ENCODE results near the gene CPNE4.

Gene CPNE4

DNA sequence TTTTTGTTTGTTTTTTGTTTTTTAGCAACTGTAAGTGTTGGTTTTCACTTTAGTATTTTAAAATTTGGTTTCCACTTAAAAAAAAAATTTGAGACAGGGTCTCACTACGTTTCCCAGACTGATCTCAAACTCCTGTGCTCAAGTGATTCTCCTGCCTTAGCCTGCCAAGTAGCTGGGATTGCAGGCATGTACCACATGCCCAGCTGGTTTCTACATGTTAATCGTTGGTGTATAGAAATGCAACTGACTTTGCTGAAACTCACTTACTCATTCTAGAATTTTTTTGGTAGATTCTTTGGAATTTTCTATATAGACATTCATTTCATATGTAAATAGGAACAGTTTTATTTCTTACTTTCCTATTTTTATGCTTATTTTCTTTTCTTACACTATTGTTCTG is 287.3 kb downstream of the CPNE4 start:
- Mint-ChIP-seq H3K4me1 (ENCODE audit: low read depth) (no peaks in the 10 kb centered on the region), H3K27me3 (peaks cover 23% of the 10 kb centered on the region), H3K36me3 (ENCODE audit: low read depth) (no peaks in the 10 kb centered on the region), H3K4me3 (no peak overlapping the region), H3K27ac (no peak overlapping the region), H3K9me3 (no peaks in the 10 kb centered on the region)

GRCh38 chr3:131744765-131745164 is 290.0 kb downstream of the CPNE4 start:
- Mint-ChIP-seq H3K4me3 (no peak overlapping the region), H3K27me3 (peaks cover 7% of the 10 kb centered on the region), H3K9me3 (no peaks in the 10 kb centered on the region), H3K36me3 (ENCODE audit: low read depth) (no peaks in the 10 kb centered on the region), H3K4me1 (ENCODE audit: low read depth) (no peaks in the 10 kb centered on the region), H3K27ac (no peak overlapping the region)

- Mint-ChIP-seq H3K9me3 (no peaks in the 10 kb centered on the region), H3K4me3 (no peak overlapping the region), H3K27ac (no peak overlapping the region), H3K4me1 (ENCODE audit: low read depth) (no peaks in the 10 kb centered on the region), H3K36me3 (ENCODE audit: low read depth) (no peaks in the 10 kb centered on the region), H3K27me3 (peaks cover 7% of the 10 kb centered on the region)
Measured at GRCh38 chr3:131743126-131743525, 291.7 kb downstream of the CPNE4 start.

GRCh38 chr3:131739211-131739610 is 295.6 kb downstream of the CPNE4 start:
- Mint-ChIP-seq H3K4me1 (ENCODE audit: low read depth) (no peaks in the 10 kb centered on the region), H3K4me3 (no peak overlapping the region), H3K27me3 (peaks cover 10% of the 10 kb centered on the region), H3K27ac (no peak overlapping the region), H3K36me3 (ENCODE audit: low read depth) (no peaks in the 10 kb centered on the region), H3K9me3 (no peaks in the 10 kb centered on the region)

GRCh38 chr3:131738095-131738494 is 296.7 kb downstream of the CPNE4 start:
- no peak overlapping the region for H3K4me3 Mint-ChIP-seq
- peaks cover 13% of the 10 kb centered on the region for H3K27me3 Mint-ChIP-seq
- no peaks in the 10 kb centered on the region for H3K36me3 Mint-ChIP-seq (ENCODE audit: low read depth)
- no peaks in the 10 kb centered on the region for H3K9me3 Mint-ChIP-seq
- no peaks in the 10 kb centered on the region for H3K4me1 Mint-ChIP-seq (ENCODE audit: low read depth)
- H3K27ac Mint-ChIP-seq = no peak overlapping the region

- H3K27me3 Mint-ChIP-seq = peaks cover 10% of the 10 kb centered on the region
- H3K4me1 Mint-ChIP-seq (ENCODE audit: low read depth) = peaks cover 15% of the 10 kb centered on the region
- no peaks in the 10 kb centered on the region for H3K36me3 Mint-ChIP-seq (ENCODE audit: low read depth)
- no peak overlapping the region for H3K4me3 Mint-ChIP-seq
- H3K27ac Mint-ChIP-seq = no peak overlapping the region
- H3K9me3 Mint-ChIP-seq = no peaks in the 10 kb centered on the region
Measured at GRCh38 chr3:131735544-131735943, 299.3 kb downstream of the CPNE4 start.

DNA sequence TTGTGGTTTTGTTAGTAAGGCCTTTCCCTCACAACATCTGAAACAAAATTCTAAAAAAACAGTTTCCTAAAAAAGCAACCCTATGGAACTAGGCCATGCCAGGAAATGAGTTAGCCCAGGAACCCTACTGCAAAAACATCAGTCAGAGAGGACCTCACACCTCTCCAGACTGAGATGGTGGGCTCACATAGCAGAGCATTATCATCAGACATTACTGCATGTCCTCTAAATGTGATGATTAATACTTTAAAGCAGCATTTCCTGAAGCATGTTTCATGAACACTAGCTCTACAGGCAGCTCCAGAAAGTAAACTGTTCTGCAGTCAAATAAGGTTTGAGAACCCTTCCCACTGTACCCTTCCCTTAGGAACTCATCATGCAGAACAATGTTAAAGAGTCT is 299.7 kb downstream of the CPNE4 start:
- H3K27ac Mint-ChIP-seq = no peak overlapping the region
- no peaks in the 10 kb centered on the region for H3K36me3 Mint-ChIP-seq (ENCODE audit: low read depth)
- no peak overlapping the region for H3K4me3 Mint-ChIP-seq
- no peaks in the 10 kb centered on the region for H3K9me3 Mint-ChIP-seq
- H3K27me3 Mint-ChIP-seq = peaks cover 10% of the 10 kb centered on the region
- H3K4me1 Mint-ChIP-seq (ENCODE audit: low read depth) = peaks cover 18% of the 10 kb centered on the region

DNA sequence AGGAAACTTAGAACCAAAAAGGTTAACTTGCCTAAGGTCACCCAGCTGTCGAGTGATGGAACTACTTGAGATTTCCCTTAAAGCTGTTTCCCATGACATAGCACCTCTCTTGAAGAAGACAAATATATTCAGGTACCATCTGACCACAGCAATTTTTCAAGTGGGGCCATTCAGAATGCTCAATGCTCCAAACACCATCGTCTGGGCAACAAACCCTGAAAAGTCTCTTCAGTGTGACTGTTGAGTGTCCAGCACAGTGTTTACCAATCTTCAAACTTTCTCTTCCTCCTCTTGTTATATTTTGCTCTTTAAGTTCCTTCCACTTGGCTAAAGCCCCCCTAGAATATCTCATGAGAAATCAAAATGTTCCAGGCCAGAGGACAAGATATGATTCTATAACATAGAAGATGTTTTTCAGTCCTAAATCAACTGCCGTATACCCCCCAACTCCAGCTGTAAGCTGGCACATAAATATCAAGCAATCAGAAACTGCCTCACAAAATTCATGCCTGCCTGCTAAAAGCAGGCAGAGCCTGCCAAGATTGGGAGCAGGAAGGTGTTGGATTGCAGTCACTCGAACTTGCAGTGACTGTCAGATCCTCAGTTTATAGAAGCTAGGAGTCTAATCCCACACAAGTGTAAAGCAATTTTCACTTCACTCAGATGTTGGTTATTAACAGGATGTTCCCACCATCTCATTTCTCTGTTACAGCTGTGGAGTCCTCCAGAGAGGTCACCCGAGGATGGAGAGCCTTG is 301.6 kb downstream of the CPNE4 start:
- Mint-ChIP-seq H3K4me3 (no peak overlapping the region), H3K9me3 (no peaks in the 10 kb centered on the region), H3K27ac (no peak overlapping the region), H3K27me3 (peaks cover 9% of the 10 kb centered on the region), H3K36me3 (ENCODE audit: low read depth) (no peaks in the 10 kb centered on the region), H3K4me1 (ENCODE audit: low read depth) (peaks cover 18% of the 10 kb centered on the region)

DNA sequence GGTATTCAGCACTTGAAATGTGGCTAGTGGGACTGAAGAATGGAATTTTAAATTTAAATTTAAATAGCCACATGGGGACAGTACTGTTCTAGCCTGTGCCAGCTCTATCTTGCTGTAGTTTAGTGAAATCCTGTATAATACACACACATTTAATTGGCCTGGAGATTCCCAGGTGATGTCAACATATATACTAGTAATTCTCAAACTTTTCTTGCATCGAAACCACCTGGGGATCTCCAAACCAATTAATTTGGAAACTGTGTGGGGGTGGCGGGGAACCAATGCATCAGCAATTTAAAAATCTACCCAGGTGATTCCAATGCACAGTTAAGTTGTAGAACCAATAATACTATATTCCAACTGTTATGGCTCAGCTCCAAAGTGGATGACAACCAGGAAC is 303.1 kb downstream of the CPNE4 start:
- no peaks in the 10 kb centered on the region for H3K9me3 Mint-ChIP-seq
- no peak overlapping the region for H3K27ac Mint-ChIP-seq
- no peaks in the 10 kb centered on the region for H3K36me3 Mint-ChIP-seq (ENCODE audit: low read depth)
- peaks cover 9% of the 10 kb centered on the region for H3K27me3 Mint-ChIP-seq
- H3K4me1 Mint-ChIP-seq (ENCODE audit: low read depth) = peaks cover 18% of the 10 kb centered on the region
- no peak overlapping the region for H3K4me3 Mint-ChIP-seq

DNA sequence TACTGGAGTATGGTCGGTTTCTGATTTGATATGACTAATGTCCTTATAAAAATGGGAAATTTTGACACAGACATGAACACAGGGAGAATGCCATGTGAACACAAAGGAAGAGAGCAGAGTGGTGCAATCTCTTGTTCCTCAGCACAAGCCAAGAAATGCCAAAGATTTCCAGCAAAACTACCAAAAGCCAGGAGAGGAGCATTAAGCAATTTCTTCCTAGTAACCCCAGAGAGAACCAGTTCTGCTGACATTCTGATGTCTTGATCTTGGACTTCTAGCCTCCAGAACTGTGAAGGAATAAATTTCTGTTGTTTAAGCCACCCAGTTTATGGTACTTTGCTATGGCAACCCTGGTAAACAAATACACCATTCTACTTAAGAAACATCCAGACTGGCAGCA is 304.2 kb downstream of the CPNE4 start:
- Mint-ChIP-seq H3K27ac (no peak overlapping the region), H3K4me3 (no peak overlapping the region), H3K36me3 (ENCODE audit: low read depth) (no peaks in the 10 kb centered on the region), H3K9me3 (no peaks in the 10 kb centered on the region), H3K4me1 (ENCODE audit: low read depth) (peaks cover 18% of the 10 kb centered on the region), H3K27me3 (peaks cover 9% of the 10 kb centered on the region)

- no peak overlapping the region for H3K4me3 Mint-ChIP-seq
- no peak overlapping the region for H3K27ac Mint-ChIP-seq
- H3K9me3 Mint-ChIP-seq = no peaks in the 10 kb centered on the region
- H3K4me1 Mint-ChIP-seq (ENCODE audit: low read depth) = peaks cover 18% of the 10 kb centered on the region
- H3K27me3 Mint-ChIP-seq = peaks cover 9% of the 10 kb centered on the region
- H3K36me3 Mint-ChIP-seq (ENCODE audit: low read depth) = no peaks in the 10 kb centered on the region
Measured at GRCh38 chr3:131729643-131730017, 305.2 kb downstream of the CPNE4 start.

- H3K36me3 Mint-ChIP-seq (ENCODE audit: low read depth) = no peaks in the 10 kb centered on the region
- peaks cover 18% of the 10 kb centered on the region for H3K4me1 Mint-ChIP-seq (ENCODE audit: low read depth)
- H3K27ac Mint-ChIP-seq = no peak overlapping the region
- no peaks in the 10 kb centered on the region for H3K9me3 Mint-ChIP-seq
- no peak overlapping the region for H3K4me3 Mint-ChIP-seq
- peaks cover 8% of the 10 kb centered on the region for H3K27me3 Mint-ChIP-seq
Measured at GRCh38 chr3:131728898-131729642, 305.7 kb downstream of the CPNE4 start.

DNA sequence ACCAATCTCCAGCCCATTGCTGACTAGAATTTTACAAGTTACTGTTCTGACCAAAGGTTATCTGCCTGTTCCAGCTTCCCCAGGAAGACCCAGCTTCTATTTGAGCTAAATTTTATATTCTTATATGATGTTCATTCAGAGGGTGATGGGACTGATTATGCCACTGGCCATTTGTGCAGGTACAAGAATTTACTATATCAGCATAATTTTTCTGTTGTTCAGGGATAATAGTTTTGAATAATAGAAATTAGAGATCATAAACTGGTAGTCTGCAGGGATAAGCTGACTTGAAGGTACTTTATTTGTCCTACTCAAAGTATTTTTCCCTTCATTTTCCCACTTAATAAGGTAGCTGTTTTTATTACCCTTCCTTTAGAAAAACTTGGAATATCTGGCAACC is 309.4 kb downstream of the CPNE4 start:
- Mint-ChIP-seq H3K9me3 (no peaks in the 10 kb centered on the region), H3K27me3 (peaks cover 21% of the 10 kb centered on the region), H3K4me3 (no peak overlapping the region), H3K27ac (no peak overlapping the region), H3K36me3 (ENCODE audit: low read depth) (no peaks in the 10 kb centered on the region), H3K4me1 (ENCODE audit: low read depth) (peaks cover 2% of the 10 kb centered on the region)

DNA sequence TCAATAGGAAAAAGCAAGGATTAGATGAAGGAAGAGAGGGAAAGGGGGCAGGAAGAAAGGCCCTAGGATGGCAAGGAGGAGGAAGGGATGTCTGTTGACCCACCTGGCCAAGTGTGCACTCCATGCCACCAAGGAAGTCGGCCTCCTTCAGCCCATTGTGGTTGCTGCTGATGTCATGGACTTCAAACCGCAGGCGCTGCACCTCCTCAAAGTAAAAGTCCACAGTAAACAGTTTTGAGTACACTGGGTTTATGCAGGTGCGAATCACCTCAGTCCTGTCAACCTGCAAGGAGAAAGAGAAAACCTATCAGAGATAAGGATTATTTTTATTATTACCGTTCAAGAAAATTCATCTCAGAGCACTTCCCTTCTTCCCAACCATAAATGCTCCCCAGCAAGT is 311.5 kb downstream of the CPNE4 start:
- H3K4me1 Mint-ChIP-seq (ENCODE audit: low read depth) = no peaks in the 10 kb centered on the region
- peaks cover 18% of the 10 kb centered on the region for H3K27me3 Mint-ChIP-seq
- H3K9me3 Mint-ChIP-seq = no peaks in the 10 kb centered on the region
- H3K4me3 Mint-ChIP-seq = no peak overlapping the region
- H3K27ac Mint-ChIP-seq = no peak overlapping the region
- no peaks in the 10 kb centered on the region for H3K36me3 Mint-ChIP-seq (ENCODE audit: low read depth)

DNA sequence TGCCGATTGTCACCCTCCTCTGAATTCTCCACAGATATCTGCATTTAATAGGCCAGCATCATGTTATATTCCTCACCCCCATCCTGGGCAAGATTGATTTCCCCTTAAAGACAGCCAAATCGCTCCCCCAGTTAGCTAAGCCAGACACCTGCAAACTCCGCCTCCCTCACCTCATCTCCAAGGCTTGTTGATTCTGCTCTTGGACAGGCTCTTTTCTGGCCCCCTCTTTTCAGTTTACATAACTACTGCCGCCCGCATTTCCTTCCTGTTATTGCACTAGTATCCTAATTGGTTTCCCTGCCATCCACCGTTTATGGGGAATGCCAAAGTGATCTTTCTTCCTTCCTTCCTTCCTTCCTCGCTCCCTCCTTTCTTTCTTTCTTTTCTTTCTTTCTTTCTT is 317.3 kb downstream of the CPNE4 start:
- no peak overlapping the region for H3K27ac Mint-ChIP-seq
- no peak overlapping the region for H3K4me3 Mint-ChIP-seq
- H3K36me3 Mint-ChIP-seq (ENCODE audit: low read depth) = no peaks in the 10 kb centered on the region
- H3K4me1 Mint-ChIP-seq (ENCODE audit: low read depth) = no peaks in the 10 kb centered on the region
- peaks cover 2% of the 10 kb centered on the region for H3K27me3 Mint-ChIP-seq
- no peaks in the 10 kb centered on the region for H3K9me3 Mint-ChIP-seq

DNA sequence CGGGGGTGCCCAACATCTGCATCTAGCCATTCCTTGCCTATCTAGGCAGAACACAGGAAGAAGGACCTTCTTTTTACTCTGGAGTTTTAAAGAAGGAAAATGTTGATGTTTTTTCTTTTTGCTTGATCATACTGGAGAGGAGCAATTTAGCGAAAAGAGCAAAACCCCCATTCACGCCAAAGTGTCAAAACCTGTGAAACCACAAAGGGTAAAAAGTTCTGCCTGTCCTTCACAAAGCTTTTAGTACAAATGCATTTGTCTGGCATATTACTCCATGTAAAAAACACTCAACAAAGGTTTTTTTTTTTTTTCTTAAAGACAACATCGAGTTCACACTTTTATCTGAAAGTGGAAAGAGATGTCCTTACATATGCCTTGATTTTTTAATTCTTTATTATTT is 317.9 kb downstream of the CPNE4 start:
- no peaks in the 10 kb centered on the region for H3K9me3 Mint-ChIP-seq
- H3K36me3 Mint-ChIP-seq (ENCODE audit: low read depth) = no peaks in the 10 kb centered on the region
- H3K4me1 Mint-ChIP-seq (ENCODE audit: low read depth) = no peaks in the 10 kb centered on the region
- H3K27ac Mint-ChIP-seq = no peak overlapping the region
- H3K27me3 Mint-ChIP-seq = no peaks in the 10 kb centered on the region
- no peak overlapping the region for H3K4me3 Mint-ChIP-seq

Measured in stimulated activated naive CD8-positive, alpha-beta T cell treated with anti-CD3 and anti-CD28 coated beads, Interleukin-15, Interleukin-2, amounts not matched to agents 100 ng/mL and 50 ng/mL, for 24 hours (primary cell).